Coronary artery (tissue), 2 donors: ENCODE results near the gene STXBP4.

ENCODE experiments used
- DNase-seq: peaks from one replicate; pipeline ENCODE4 v3.0.0-alpha.2; 2017; ENCODE audit warnings: low spot score
- H3K27ac ChIP-seq, 2 donors: fragments of 200-600 bp; sonication (generic); one replicate each; pipeline ENCODE4 v1.5.1; 2016 to 2019
- H3K4me3 ChIP-seq: fragments of 200-600 bp; sonication (generic); 2 replicates; pipeline ENCODE4 v1.5.1; 2016; ENCODE audit warnings: mild to moderate bottlenecking, moderate library complexity
- CTCF ChIP-seq: fragments of 200-600 bp; sonication (generic); IDR thresholded peaks from one replicate; pipeline ENCODE4 v1.5.1; 2019; ENCODE audit warnings: antibody characterized with exemption

Gene STXBP4

GRCh38 chr17:54977744-54978143, 9.2 kb downstream of the STXBP4 start:
- H3K4me3 ChIP-seq = no peak overlapping the region
- TF ChIP-seq CTCF = no peak
- no peak for DNase-seq
- no peak overlapping the region for H3K27ac ChIP-seq

- no peak for TF ChIP-seq CTCF
- no peak overlapping the region for H3K4me3 ChIP-seq
- H3K27ac ChIP-seq = no peak overlapping the region
- DNase-seq = no peak
Measured at GRCh38 chr17:54979657-54980056, 11.1 kb downstream of the STXBP4 start.

GRCh38 chr17:54980375-54980774, 11.8 kb downstream of the STXBP4 start:
- TF ChIP-seq CTCF = no peak
- no peak for DNase-seq

GRCh38 chr17:54982399-54982798, 13.8 kb downstream of the STXBP4 start:
- DNase-seq = no peak
- TF ChIP-seq CTCF = no peak
- Histone ChIP-seq H3K27ac (peak overlapping the region; percentile 46 to 67), H3K4me3 (peak overlapping the region; percentile 2)

More at GRCh38 chr17:54980375-54980774, 11.8 kb downstream of the STXBP4 start:
- H3K4me3 ChIP-seq = no peak overlapping the region
- H3K27ac ChIP-seq = no peak overlapping the region

- no peak for TF ChIP-seq CTCF
- DNase-seq = no peak
- Histone ChIP-seq H3K4me3 (no peak overlapping the region), H3K27ac (peak overlapping the region; percentile 46 to 67)
Measured at GRCh38 chr17:54983260-54983659, 14.7 kb downstream of the STXBP4 start.

GRCh38 chr17:54985476-54985875, 16.9 kb downstream of the STXBP4 start:
- no peak for TF ChIP-seq CTCF
- no peak for DNase-seq
- Histone ChIP-seq H3K4me3 (no peak overlapping the region), H3K27ac (no peak overlapping the region)

GRCh38 chr17:54990118-54990517, 21.6 kb downstream of the STXBP4 start:
- DNase-seq = no peak
- H3K4me3 ChIP-seq = no peak overlapping the region
- TF ChIP-seq CTCF = no peak
- H3K27ac ChIP-seq = no peak overlapping the region
